Measurements from ENCODE around the gene ZNF653.

The ZNF653 gene
- total RNA-seq, result 0.48 to 2.9 (median 1.3) reads per million in 18 experiments

GRCh38 chr19:11505504-11506100, at the start of gene ZNF653:
Gene ZNF653 (minus strand): TSS chr19:11505839. CDS start chr19:11505786, 53 bp downstream.
- peak; percentile 95 to 97 for DNase-seq

- DNase-seq, result no peak
Measured at GRCh38 chr19:11555246-11555645, 49.6 kb upstream of the ZNF653 start.

DNA sequence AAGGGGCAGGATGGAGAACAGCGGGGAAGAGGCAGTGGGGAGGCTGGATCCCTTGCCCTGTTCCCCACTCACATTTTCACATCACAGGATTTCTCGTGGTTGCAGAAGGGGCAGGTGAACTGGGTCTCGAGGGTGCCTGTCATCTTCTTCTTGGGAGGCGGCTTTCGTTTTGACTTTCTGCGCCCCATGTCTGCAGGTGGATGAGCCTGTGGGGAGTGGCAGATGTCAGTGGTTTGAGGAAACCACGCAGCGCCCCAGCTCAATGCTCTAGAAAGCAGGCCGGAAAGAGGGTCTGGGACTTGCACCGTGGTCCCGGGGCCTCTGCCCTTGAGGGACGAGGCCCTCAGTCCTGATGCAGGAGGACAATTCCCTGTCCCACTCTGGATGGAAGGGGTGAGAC, 48.5 kb upstream of the ZNF653 start:
- DNase-seq, result no peak

DNA sequence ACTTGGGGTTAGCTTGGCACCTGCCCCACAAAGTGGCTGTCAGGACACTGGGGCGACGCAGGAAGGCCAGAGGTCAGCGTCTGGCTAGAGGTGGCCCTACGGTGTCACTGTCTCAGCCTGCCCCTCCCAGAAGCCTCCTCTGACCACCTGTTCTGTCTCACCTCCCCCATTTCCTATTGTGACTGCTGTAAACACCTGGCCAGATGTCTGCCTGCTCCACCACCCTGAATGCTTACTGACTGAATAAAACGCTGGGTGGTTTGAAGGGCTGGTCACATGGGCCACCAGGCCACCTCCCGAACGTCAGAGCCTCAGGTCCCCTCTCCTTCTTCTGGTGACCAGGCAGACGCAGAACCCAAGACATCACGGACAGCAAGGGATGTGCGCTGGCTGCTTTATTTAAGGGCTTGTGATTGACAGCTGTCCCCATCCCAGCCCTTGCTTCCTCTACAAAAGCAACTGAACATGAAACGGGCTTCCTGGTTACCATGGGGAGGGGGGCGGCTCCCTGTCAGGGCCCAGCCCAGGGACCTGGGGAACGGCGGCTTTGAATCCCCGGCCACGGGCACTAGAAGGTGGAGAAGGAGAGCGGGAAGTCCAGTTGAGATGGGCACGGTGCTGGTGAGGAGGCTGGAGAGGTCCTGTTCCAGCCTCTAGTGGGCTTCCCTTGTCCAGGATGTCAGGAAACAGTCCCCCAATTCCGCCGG, 47.2 kb upstream of the ZNF653 start:
- no peak for DNase-seq

- DNase-seq, result no peak
Measured at GRCh38 chr19:11551603-11552235, 46.1 kb upstream of the ZNF653 start.

DNA sequence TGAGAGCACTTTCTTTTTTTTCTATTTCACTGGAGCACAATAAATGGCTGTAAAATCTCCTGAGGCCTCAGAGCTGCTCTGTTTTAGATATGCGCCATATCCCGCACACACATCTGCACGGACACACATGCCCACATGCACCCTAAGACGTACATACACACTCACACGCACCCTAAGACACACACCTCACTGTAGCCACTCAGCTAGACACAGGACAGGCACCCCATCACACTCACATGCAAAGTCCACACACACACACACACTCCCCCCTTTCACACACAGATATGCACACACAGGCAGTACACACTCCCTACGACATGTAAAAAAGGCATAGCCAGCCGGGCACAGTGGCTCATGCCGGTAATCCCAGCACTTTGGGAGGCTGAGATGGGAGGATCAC, 44.6 kb upstream of the ZNF653 start:
- DNase-seq, result no peak

DNA sequence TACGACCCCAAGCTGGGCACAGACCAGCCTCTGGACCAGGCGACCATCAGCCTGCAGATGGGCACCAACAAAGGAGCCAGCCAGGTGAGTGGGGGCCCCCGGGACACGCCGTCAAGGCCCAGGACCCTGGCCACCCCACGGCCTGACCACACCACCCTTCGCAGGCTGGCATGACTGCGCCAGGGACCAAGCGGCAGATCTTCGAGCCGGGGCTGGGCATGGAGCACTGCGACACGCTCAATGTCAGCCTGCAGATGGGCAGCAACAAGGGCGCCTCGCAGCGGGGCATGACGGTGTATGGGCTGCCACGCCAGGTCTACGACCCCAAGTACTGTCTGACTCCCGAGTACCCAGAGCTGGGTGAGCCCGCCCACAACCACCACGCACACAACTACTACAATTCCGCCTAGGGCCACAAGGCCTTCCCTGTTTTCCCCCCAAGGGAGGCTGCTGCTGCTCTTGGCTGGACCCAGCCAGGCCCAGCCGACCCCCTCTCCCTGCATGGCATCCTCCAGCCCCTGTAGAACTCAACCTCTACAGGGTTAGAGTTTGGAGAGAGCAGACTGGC, 43.8 kb upstream of the ZNF653 start:
- no peak for DNase-seq

- DNase-seq, result no peak
Measured at GRCh38 chr19:11547929-11548700, 42.5 kb upstream of the ZNF653 start.

- DNase-seq, result no peak
Measured at GRCh38 chr19:11541238-11541637, 35.6 kb upstream of the ZNF653 start.

DNA sequence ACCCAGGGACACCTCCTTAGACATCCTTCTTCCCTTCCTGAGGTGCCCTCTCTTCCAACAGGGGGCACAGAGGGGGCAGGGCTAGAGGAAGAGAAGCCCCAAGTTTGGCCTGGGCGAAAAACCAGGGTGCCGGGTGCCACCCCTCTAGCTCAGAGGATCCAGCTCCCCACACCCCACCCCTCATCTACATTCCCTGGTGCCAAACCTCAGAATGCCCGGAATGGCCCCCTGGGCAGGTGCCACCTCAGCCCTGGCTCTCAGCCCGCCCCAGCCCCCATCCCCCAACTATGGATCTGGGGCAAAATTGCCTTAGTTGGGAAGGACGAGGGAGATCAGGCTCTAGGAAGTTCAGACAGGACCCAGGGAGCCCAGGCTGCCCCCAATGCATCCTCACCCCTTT, 35.0 kb upstream of the ZNF653 start:
- no peak for DNase-seq

GRCh38 chr19:11539495-11540365, 34.1 kb upstream of the ZNF653 start:
- no peak for DNase-seq

- no peak for DNase-seq
Measured at GRCh38 chr19:11538232-11539036, 32.8 kb upstream of the ZNF653 start, which contains the start of gene CNN1. Gene CNN1 (plus strand): TSS chr19:11538851. CDS start chr19:11538928, 77 bp downstream.

DNA sequence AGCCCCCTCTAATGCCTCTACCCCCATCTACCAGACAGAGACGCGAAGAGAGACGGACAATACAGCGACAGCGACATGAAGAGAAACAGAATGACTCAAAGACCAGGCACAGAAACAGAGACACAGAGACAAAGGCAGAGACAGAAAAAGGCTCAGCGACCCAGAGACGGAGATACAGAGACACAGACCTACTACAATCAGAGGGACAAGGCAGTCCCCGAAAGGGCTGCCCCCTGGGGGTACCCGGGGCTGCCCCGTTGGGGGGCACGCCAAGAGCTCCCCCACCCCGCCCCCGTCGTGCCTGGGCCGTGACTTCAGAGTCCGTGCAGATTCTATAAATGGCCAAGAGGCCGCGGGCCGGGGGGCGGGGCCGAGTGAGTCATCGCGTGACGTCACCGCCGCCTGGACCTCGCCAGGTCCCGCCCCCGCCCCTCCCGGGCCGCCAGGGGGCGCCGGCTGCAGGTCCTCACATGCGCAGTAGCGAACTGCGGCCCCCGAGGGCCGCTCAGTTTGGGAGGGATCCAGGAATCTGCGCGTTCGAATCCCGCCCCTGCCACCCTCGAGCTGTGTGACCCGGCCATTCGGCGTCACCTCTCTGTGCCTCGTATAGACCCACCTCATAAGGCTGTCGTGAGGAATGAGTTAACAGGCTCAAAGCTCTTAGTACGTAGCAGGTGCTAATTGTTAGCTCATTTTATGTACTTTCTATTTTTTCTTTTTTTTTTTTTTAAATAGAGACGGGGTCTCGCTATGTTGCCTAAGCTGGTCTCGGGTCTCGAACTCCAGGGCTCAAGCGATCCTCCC, 30.4 kb upstream of the ZNF653 start:
- peak; percentile 85 to 95 for DNase-seq

- peak; percentile 4 to 32 for DNase-seq
Measured at GRCh38 chr19:11534948-11535347, 29.3 kb upstream of the ZNF653 start.

DNA sequence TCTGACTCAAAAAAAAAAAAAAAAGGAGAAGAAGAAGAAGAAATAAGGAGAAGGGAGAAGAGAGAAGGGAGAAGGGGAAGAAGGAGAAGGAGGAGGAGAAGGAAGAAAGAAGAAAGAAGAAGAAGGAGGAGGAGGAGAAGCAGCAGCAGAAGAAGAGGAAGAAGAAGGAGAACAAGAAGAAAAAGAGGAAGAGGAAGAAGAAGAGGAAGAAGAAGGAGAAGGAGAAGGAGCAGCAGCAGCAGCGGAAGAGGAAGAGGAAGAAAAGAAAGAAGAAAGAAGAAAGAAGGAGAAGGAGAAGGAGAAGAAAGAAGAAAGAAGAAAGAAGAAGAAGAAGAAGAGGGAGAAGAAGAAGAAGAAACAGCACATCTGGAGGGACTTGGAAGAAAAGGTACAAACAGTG, 28.9 kb upstream of the ZNF653 start:
- DNase-seq, result peak in 1 of 2 donors; percentile 22

DNA sequence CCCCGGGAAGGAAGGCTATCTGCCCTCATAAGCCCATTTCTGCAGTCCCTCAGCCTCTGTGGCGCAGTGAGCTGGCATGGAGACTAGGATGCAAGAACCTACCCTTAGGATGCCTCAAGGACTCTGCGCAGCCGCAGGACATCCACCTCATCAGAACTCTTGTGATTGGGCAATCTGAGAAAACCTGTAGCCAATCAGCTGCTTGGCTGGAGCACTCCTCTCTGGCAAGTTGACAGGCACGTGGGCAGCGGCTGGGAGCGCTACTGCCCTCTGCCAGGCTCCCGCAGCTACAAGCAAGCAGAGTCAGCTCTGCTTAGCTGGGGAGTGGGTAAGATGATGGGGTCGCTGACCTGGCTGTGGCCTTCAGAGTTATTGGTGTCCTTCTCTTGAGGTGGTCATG, 24.8 kb upstream of the ZNF653 start:
- DNase-seq, result peak; percentile 74 to 80

DNA sequence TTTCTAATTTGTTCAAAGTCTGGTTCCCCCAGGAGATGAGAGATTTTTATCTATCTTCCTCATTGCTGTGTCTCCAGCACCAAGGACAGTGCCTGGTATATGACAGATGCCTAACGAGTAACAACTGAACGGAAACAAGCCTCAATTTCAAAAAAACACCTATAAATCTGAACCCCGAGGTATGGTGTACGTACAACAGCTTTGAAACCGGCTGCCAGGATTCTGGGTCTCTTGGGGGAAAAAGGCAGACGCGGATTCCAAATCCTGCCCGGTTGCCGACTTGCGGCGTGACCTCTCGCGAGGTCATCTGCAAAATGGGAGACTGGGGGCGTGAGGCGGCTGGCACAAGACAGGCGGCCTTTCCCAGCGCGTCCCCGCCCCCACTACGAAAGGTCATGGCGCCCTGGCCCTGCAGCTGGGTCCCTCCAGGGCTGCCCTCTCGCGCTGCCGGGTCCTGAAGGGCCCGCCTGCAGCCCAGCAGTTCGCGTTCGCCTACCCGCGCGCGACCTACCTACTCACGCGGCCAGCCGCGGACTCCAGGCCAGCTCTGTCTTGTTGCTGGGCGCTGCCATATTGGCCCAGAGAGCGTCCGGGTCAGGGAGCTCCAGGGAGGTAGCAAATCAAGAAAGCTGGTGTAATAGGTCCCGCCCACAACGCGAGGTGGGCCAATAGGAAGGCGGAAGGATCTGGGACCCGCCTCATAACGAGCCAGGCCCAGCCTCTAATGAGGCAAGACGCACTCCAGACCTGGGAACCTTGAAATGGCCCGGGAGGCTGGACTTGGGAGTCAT, 23.1 kb upstream of the ZNF653 start, which contains the start of gene ECSIT:
TSS of gene ECSIT (minus strand) at position 584 of the 791 bp plus-strand sequence. CDS start 9,964 bp downstream, outside the sequence.
- peak; percentile 99 for DNase-seq

DNA sequence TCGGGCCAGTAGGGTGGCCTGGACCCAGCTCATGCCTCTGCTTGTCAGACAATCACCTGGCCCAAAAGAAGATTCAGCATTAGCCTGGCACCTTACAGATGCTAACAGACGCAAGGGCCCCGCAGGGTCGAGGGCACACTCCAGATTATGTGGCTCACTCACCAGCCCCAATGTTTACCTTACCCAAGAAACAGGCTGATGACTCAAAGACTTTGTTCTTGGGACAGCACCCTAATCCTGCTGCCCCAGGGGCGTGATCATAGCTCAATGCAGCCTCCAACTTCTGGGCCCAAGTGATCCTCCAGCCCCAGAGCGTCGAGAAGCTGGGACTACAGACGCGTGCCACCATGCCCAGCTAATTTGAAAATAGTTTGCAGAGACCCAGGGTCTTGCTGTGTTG, 13.5 kb upstream of the ZNF653 start:
- no peak for DNase-seq

DNA sequence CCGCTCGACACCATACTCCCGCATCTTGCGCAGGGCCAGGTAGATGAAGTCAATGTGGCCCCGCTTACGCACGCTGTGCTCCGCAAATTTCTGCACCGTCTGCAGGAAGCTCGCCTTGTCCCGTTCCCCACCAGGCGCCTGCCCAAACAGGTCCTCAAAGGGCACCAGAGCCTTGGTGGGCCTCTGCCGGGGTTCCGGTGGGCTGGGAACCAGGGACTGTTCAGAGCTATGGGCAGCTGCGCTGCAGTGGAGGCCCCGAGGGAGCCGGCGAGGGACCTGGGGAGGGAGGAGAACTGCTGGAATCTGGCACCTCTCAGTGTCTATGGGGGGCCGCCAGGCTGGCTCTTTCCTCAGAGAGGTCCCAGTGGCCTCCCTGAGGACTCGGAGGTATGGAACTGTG, 8.3 kb upstream of the ZNF653 start:
- no peak for DNase-seq
